Measurements from ENCODE around the gene CCDC187. TPM values are rescaled to one million over a fixed set of nuclear protein-coding genes. Genes with fewer than 3 reads are reported as not detected.

CCDC187 gene
- polyA plus RNA-seq, 3 donors: not detected

- TF ChIP-seq CTCF (IDR thresholded peaks at IDR 0.05): no peak
- Histone ChIP-seq H3K4me3 (replicated peaks in 1 of 3; ENCODE audit: low read depth in 2 of 3, low read length in 3 of 3) (no peak overlapping the region), H3K27me3 (ENCODE audit: control insufficient read depth in 2 of 2, insufficient read depth in 2 of 2, low read length in 2 of 2) (no peaks in the 10 kb centered on the region), H4K20me1 (ENCODE audit: insufficient read depth, low read length) (no peaks in the 10 kb centered on the region), H3K9ac (ENCODE audit: insufficient read depth, low read length, poor library complexity, severe bottlenecking) (no peak overlapping the region), H3K36me3 (replicated peaks in 1 of 2; ENCODE audit: control insufficient read depth in 1 of 2, insufficient read depth in 2 of 2, low read length in 2 of 2) (no peaks in the 10 kb centered on the region), H3K27ac (ENCODE audit: low read depth in 1 of 2, low read length in 2 of 2) (no peak overlapping the region), H3K79me2 (ENCODE audit: insufficient read depth, low read length) (no peaks in the 10 kb centered on the region), H2AFZ (ENCODE audit: insufficient read depth, low read depth, low read length, poor library complexity, severe bottlenecking) (no peak overlapping the region), H3K9me3 (replicated peaks in 1 of 2; ENCODE audit: control insufficient read depth in 1 of 2, insufficient read depth in 1 of 2, low read length in 2 of 2) (no peaks in the 10 kb centered on the region), H3K4me1 (ENCODE audit: control insufficient read depth in 1 of 2, insufficient read depth in 2 of 2, low read length in 2 of 2) (no peaks in the 10 kb centered on the region), H3K4me2 (replicated peaks; ENCODE audit: extremely low read depth, low read length, poor library complexity, severe bottlenecking) (no peak overlapping the region)
- intact Hi-C loops (cut with micrococcal nuclease): no loop called here
- WGBS (ENCODE audit: insufficient coverage): 83% methylated on average over 23 of the region's 25 CpGs
- DNase-seq: no peak
- no peaks in the 10 kb centered on the region for H3K36me3 Mint-ChIP-seq
- H3K4me1 Mint-ChIP-seq: no peaks in the 10 kb centered on the region
- H3K9me3 Mint-ChIP-seq: no peaks in the 10 kb centered on the region
- no peak overlapping the region for H3K4me3 Mint-ChIP-seq
- H3K27ac Mint-ChIP-seq: no peak overlapping the region
- peaks cover 2 to 11% (median 8%) of the 10 kb centered on the region in 3 donors for H3K27me3 Mint-ChIP-seq (ENCODE audit: low read depth in 3 of 3)
These were observed 49.3 kb downstream of the CCDC187 start for GRCh38 chr9:136254381-136255165.

DNA sequence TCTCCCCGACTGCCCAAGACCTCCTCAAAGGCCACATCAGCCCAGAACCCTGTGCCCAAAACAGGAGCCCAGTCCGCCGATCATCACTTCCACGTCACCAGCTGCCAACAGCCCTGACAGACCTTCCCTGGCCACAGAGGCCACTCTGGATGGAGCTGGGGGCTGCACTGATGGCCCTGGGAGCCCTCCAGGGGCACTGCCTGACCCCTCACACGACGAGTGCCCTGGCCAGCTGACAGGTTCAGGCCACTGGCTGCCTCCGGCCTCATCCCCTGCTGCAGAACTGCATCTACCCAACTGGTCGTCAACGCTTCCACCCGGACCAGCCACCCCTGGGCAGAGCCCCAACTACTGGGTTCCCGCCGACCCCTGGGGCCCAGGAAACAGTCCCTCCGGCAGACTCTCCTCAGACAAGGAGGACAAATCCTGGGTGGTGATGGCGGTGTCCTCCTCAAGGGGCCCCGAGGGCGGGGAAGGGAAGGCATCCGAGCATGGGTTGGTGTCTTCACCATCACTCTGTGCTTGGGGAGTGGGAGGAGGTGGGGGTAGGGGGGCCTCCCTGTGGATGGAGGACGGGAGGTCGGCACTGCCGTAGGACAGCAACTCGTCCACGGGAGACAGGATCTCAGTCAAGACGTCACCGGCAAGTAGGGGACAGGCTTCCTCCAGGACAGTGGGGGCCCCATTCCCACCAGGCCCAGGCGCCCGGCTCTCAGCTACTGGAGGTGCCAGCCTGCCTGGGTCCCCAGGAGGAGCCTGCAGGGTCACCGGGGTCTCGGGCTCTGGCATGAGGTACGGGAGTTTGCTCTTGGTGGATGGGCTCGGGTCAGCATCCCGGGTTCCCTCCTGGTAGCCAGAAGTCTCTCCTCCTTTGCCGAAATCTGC lies 50.4 kb downstream of the CCDC187 start:
- no peak overlapping the region for H3K4me3 Mint-ChIP-seq
- no peak for DNase-seq
- H3K79me2 ChIP-seq (ENCODE audit: insufficient read depth, low read length): no peaks in the 10 kb centered on the region
- intact Hi-C loops (cut with micrococcal nuclease): no loop called here
- no peaks in the 10 kb centered on the region for H3K36me3 ChIP-seq (replicated peaks in 1 of 2; ENCODE audit: control insufficient read depth in 1 of 2, insufficient read depth in 2 of 2, low read length in 2 of 2)
- H3K36me3 Mint-ChIP-seq: no peaks in the 10 kb centered on the region
- no peaks in the 10 kb centered on the region for H3K9me3 ChIP-seq (replicated peaks in 1 of 2; ENCODE audit: control insufficient read depth in 1 of 2, insufficient read depth in 1 of 2, low read length in 2 of 2)
- H4K20me1 ChIP-seq (ENCODE audit: insufficient read depth, low read length): no peaks in the 10 kb centered on the region
- H3K4me2 ChIP-seq (replicated peaks; ENCODE audit: extremely low read depth, low read length, poor library complexity, severe bottlenecking): no peak overlapping the region
- H3K9ac ChIP-seq (ENCODE audit: insufficient read depth, low read length, poor library complexity, severe bottlenecking): no peak overlapping the region
- no peaks in the 10 kb centered on the region for H3K27me3 ChIP-seq (ENCODE audit: control insufficient read depth in 2 of 2, insufficient read depth in 2 of 2, low read length in 2 of 2)
- no peak overlapping the region for H2AFZ ChIP-seq (ENCODE audit: insufficient read depth, low read depth, low read length, poor library complexity, severe bottlenecking)
- H3K9me3 Mint-ChIP-seq: no peaks in the 10 kb centered on the region
- H3K4me3 ChIP-seq (replicated peaks in 1 of 3; ENCODE audit: low read depth in 2 of 3, low read length in 3 of 3): no peak overlapping the region
- H3K27ac Mint-ChIP-seq: no peak overlapping the region
- WGBS (ENCODE audit: insufficient coverage): 93% methylated on average over 28 of the region's 32 CpGs
- H3K27ac ChIP-seq (ENCODE audit: low read depth in 1 of 2, low read length in 2 of 2): no peak overlapping the region
- no peak for TF ChIP-seq CTCF (IDR thresholded peaks at IDR 0.05)
- H3K4me1 Mint-ChIP-seq: no peaks in the 10 kb centered on the region
- H3K27me3 Mint-ChIP-seq (ENCODE audit: low read depth in 3 of 3): peaks cover 2 to 11% (median 8%) of the 10 kb centered on the region in 3 donors
- H3K4me1 ChIP-seq (ENCODE audit: control insufficient read depth in 1 of 2, insufficient read depth in 2 of 2, low read length in 2 of 2): no peaks in the 10 kb centered on the region
